ENCODE data around the gene RELL2. TPM values are rescaled to one million over a fixed set of nuclear protein-coding genes. Genes with fewer than 3 reads are reported as not detected.

RELL2 gene
- total and polyA plus RNA-seq, 4 experiments from 2014 or later, result 3.0 to 21.3 (median 12.9) TPM

DNA sequence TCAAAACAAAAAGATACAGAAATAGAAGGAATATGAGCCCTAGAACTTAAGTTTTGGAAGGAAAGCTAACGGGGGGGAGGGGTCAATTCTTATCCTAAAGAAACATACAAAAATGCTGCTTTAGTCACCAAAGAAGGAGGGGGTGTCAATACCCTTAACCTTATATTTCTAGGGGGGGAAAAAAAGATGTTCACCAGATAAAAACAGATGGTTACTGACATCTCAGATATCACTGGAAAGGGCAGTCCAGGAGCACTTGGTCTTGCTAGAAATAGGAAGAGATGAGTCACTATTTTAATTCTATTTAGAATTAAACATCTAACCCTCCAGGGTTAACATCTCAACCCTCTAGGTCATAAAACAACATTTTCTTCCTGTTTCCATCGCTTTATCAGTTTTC, 19.7 kb upstream of the RELL2 start:
- intact Hi-C loops (cut with micrococcal nuclease), result loop anchor here (5.0 kb wide), 1 partner anchor 35 kb away; no protein-coding TSS in a partner anchor
- peaks cover 53% of the 10 kb centered on the region for H3K4me1 ChIP-seq (ENCODE audit: insufficient read depth, low read length)
- no peaks in the 10 kb centered on the region for H3K9me3 ChIP-seq (ENCODE audit: control insufficient read depth in 1 of 2, low read length in 2 of 2)
- peaks cover 0 to 2% (median 0%) of the 10 kb centered on the region in 8 donors for H3K9me3 Mint-ChIP-seq
- H3K36me3 Mint-ChIP-seq, result peaks cover 16 to 50% of the 10 kb centered on the region in 2 donors
- peaks cover 40 to 69% (median 54%) of the 10 kb centered on the region in 4 donors for H3K4me1 Mint-ChIP-seq
- no peaks in the 10 kb centered on the region for H3K27me3 ChIP-seq (ENCODE audit: insufficient read depth, low read length)
- H3K4me3 Mint-ChIP-seq, result peak overlapping the region; percentile 94 to 100 (median 98)
- H3K36me3 ChIP-seq (ENCODE audit: insufficient read depth, low read length), result peaks cover 4% of the 10 kb centered on the region
- POLR2A ChIA-PET (ENCODE audit: partially characterized antibody), result interaction anchor here (0.6 to 13.2 kb wide), 9 partner anchors 14 to 1069 kb away, joined by 3 to 314 read pairs (median 7); partner anchors contain the start of genes EIF4EBP3, FCHSD1, HDAC3 and RELL2
- peak overlapping the region; percentile 93 to 99 (median 98) for H3K27ac Mint-ChIP-seq
- peak overlapping the region; percentile 86 for H3K27ac ChIP-seq (ENCODE audit: low read depth, low read length)
- CTCF ChIA-PET (ENCODE audit: partially characterized antibody), result interaction anchor here (1.7 to 28.3 kb wide), 7 partner anchors 12 to 353 kb away, joined by 7 to 712 read pairs (median 56); partner anchors contain the start of genes HDAC3, RELL2 and RNF14
- H3K27me3 Mint-ChIP-seq, result no peaks in the 10 kb centered on the region
- peak overlapping the region; percentile 33 to 86 for H3K4me3 ChIP-seq (ENCODE audit: low read length in 2 of 2)
- DNase-seq, result no peak

DNA sequence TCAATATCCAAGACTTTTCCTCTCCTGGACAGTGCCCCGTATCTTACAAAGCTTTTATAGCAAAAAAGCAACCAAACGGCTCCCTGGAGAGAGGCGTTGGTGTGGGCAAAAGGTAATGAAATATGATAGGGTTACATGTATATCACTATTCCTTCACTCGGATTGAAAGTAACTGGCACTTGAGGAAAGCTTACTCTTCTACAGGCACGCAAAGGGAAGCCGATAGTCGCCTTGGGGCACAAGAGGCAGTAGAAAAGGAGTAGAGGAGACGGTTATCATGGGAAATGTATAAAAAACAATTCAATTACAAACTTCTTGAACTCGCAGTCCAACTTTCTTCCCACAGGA, 19.1 kb upstream of the RELL2 start:
- H3K27ac Mint-ChIP-seq, result peak overlapping the region; percentile 93 to 99 (median 98)
- peak overlapping the region; percentile 86 for H3K27ac ChIP-seq (ENCODE audit: low read depth, low read length)
- peak overlapping the region; percentile 86 to 95 for H3K4me3 ChIP-seq (ENCODE audit: low read length in 2 of 2)
- H3K4me3 Mint-ChIP-seq, result peak overlapping the region; percentile 94 to 100 (median 98)
- H3K36me3 Mint-ChIP-seq, result peaks cover 13 to 50% of the 10 kb centered on the region in 2 donors
- intact Hi-C loops (cut with micrococcal nuclease), result loop anchor here (2.0 to 5.0 kb wide), 2 partner anchors 35 to 297 kb away; partner anchors contain the start of gene TAF7
- no peak for DNase-seq
- POLR2A ChIA-PET (ENCODE audit: partially characterized antibody), result interaction anchor here (0.8 to 13.2 kb wide), 8 partner anchors 15 to 1070 kb away, joined by 3 to 314 read pairs (median 8); partner anchors contain the start of genes EIF4EBP3, FCHSD1, HDAC3 and RELL2
- CTCF ChIA-PET (ENCODE audit: partially characterized antibody), result interaction anchor here (1.7 to 28.3 kb wide), 7 partner anchors 13 to 352 kb away, joined by 7 to 712 read pairs (median 56); partner anchors contain the start of genes HDAC3, RELL2 and RNF14
- no peaks in the 10 kb centered on the region for H3K27me3 ChIP-seq (ENCODE audit: insufficient read depth, low read length)
- H3K4me1 Mint-ChIP-seq, result peaks cover 36 to 64% (median 49%) of the 10 kb centered on the region in 4 donors
- H3K9me3 ChIP-seq (ENCODE audit: control insufficient read depth in 1 of 2, low read length in 2 of 2), result no peaks in the 10 kb centered on the region
- H3K27me3 Mint-ChIP-seq, result no peaks in the 10 kb centered on the region
- H3K4me1 ChIP-seq (ENCODE audit: insufficient read depth, low read length), result peaks cover 48% of the 10 kb centered on the region
- H3K36me3 ChIP-seq (ENCODE audit: insufficient read depth, low read length), result peaks cover 4% of the 10 kb centered on the region
- H3K9me3 Mint-ChIP-seq, result peaks cover 0 to 2% (median 0%) of the 10 kb centered on the region in 8 donors

DNA sequence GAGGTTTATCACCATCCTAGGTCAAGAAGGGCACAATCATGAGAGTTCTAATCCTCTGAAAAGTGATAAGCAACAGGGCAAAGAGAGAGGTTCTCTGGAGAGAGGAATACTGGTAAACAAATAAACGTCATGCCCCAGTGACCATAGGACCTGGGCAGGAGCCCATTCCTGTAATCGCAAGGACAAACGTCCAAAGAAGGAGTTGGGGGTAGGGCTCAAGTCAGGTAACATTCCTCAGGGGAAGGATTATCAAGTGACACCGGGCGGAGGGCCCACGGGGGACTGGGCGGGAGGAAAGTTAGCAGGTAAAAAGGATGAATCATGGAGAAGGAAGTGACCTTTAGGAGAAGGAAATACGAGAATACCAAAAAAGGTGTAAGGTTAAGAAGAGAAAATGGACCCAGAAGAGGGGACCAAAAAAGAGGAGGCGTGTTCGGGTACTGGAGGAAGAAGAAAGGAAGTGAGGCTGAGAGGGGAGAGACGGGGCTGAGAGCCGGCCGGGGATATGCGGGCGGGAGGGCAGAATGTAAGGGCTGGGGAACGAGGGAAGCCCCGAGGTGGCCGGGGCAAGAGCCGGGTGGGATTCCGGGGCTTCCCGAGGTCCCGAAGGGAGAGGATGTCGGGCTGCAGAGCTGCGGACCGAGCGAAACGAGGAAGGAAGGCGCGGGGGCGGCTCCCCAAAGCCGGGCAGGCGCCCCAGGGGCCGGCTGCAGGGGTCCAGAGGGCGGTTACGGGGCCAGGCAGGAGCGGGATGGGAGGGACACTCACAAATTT, 18.6 kb upstream of the RELL2 start:
- Mint-ChIP-seq H3K9me3 (peaks cover 0 to 2% (median 0%) of the 10 kb centered on the region in 8 donors), H3K27me3 (no peaks in the 10 kb centered on the region), H3K27ac (peak overlapping the region; percentile 93 to 99 (median 98)), H3K4me3 (peak overlapping the region; percentile 94 to 100 (median 98)), H3K36me3 (peaks cover 17 to 48% of the 10 kb centered on the region in 2 donors), H3K4me1 (peaks cover 33 to 61% (median 47%) of the 10 kb centered on the region in 4 donors)
- intact Hi-C loops (cut with micrococcal nuclease), result loop anchor here (2.0 to 5.0 kb wide), 2 partner anchors 36 to 297 kb away; partner anchors contain the start of gene TAF7
- H3K27ac ChIP-seq (ENCODE audit: low read depth, low read length), result peak overlapping the region; percentile 86
- H3K36me3 ChIP-seq (ENCODE audit: insufficient read depth, low read length), result peaks cover 4% of the 10 kb centered on the region
- peaks cover 46% of the 10 kb centered on the region for H3K4me1 ChIP-seq (ENCODE audit: insufficient read depth, low read length)
- peak; percentile 55 to 70 (median 61) for DNase-seq
- ChIA-PET CTCF (ENCODE audit: partially characterized antibody) (interaction anchor here (0.6 to 28.3 kb wide), 15 partner anchors 13 to 352 kb away, joined by 3 to 712 read pairs (median 9); partner anchors contain the start of genes FCHSD1, HDAC3, PCDHGA1 and RELL2), POLR2A (ENCODE audit: partially characterized antibody) (interaction anchor here (0.6 to 13.2 kb wide), 17 partner anchors 13 to 485 kb away, joined by 3 to 314 read pairs (median 6); partner anchors contain the start of genes FCHSD1, HDAC3, RELL2 and RNF14)
- no peaks in the 10 kb centered on the region for H3K9me3 ChIP-seq (ENCODE audit: control insufficient read depth in 1 of 2, low read length in 2 of 2)
- H3K27me3 ChIP-seq (ENCODE audit: insufficient read depth, low read length), result no peaks in the 10 kb centered on the region
- H3K4me3 ChIP-seq (ENCODE audit: low read length in 2 of 2), result peak overlapping the region; percentile 86 to 95

DNA sequence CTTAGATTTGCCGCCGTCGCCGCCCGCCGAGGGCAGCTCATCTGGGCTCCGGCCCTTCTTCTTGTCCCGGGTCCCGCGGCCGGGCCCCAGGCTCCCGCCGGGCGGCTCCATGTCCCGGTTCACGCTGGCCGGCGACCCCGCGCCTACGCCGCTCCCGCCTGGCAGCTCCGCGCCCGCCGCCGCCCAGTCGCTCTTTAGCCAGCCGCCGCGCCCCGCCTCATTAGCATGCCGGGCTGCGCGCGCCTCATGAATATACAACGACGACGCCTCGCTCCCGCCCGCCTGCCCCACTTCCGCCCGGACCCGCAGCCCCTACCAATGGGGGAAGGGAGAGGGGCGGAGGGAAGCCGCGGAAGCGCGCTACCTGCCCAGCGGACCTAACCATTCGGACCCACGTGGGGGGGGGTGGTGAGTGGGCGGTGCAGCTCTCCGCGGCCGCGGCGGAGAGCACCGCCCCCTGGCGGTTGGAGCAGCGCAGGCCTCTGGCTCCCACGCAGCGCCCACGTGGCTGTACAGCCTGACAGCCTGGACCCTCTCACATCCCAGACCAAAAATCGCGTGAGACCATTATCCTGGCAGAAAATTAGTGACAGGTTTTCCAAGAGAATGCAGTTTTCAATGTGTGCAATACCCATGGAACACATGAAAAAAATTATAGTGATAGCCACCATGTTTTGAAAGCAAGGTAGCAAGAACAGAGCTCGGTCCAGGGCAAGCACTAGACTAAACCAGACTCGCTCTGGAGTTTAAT, 17.8 kb upstream of the RELL2 start, which contains the start of gene DIAPH1:
Gene DIAPH1, minus strand, starts transcription at position 197 of the 751 bp plus-strand sequence. Its CDS starts 86 bp downstream, at position 111.
- H3K9me3 ChIP-seq (ENCODE audit: control insufficient read depth in 1 of 2, low read length in 2 of 2), result no peaks in the 10 kb centered on the region
- CTCF ChIA-PET (ENCODE audit: partially characterized antibody), result interaction anchor here (0.6 to 28.3 kb wide), 22 partner anchors 8 to 351 kb away, joined by 3 to 712 read pairs (median 4); partner anchors contain the start of genes FCHSD1, HDAC3, PCDHGA1 and RELL2
- POLR2A ChIA-PET (ENCODE audit: partially characterized antibody), result interaction anchor here (0.6 to 13.2 kb wide), 16 partner anchors 12 to 485 kb away, joined by 3 to 314 read pairs (median 6); partner anchors contain the start of genes FCHSD1, HDAC3, RELL2 and RNF14
- H3K4me3 Mint-ChIP-seq, result peak within 1 kb of the TSS; percentile 94 to 100 (median 98)
- intact Hi-C loops (cut with micrococcal nuclease), result loop anchor here (1.0 to 5.0 kb wide), 5 partner anchors 14 to 298 kb away; partner anchors contain the start of genes HDAC3, RELL2 and TAF7
- peak within 1 kb of the TSS; percentile 93 to 99 (median 98) for H3K27ac Mint-ChIP-seq
- H3K9me3 Mint-ChIP-seq, result peaks cover 0 to 2% (median 0%) of the 10 kb centered on the region in 8 donors
- peak; percentile 96 to 98 (median 97) for DNase-seq
- no peaks in the 10 kb centered on the region for H3K27me3 Mint-ChIP-seq
- H3K4me1 Mint-ChIP-seq, result peaks cover 33 to 57% (median 44%) of the 10 kb centered on the region in 4 donors
- H3K27ac ChIP-seq (ENCODE audit: low read depth, low read length), result peak within 1 kb of the TSS; percentile 86
- H3K36me3 Mint-ChIP-seq, result peaks cover 20 to 52% of the 10 kb centered on the region in 2 donors
- H3K4me1 ChIP-seq (ENCODE audit: insufficient read depth, low read length), result peaks cover 45% of the 10 kb centered on the region
- peaks cover 4% of the 10 kb centered on the region for H3K36me3 ChIP-seq (ENCODE audit: insufficient read depth, low read length)
- no peaks in the 10 kb centered on the region for H3K27me3 ChIP-seq (ENCODE audit: insufficient read depth, low read length)
- peak within 1 kb of the TSS; percentile 86 to 95 for H3K4me3 ChIP-seq (ENCODE audit: low read length in 2 of 2)

DNA sequence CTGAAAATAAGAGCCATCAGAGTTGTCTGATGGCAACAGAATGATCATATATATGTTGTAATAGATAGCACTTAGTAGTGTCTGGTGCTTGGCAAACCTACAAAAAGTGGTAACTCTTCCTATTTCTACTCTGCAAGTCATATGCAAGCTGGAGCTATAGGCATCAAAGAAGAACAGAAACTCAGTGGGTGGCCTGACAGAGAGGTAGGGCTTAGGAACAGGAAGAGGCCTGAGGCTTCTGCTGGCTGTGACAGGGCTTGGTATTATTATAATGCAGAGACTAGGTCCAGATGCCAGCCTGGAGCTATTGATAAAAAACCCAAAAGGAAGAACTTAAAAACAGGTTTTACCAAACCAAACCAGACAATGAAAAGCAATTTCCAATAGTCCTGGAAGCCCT, 13.6 kb upstream of the RELL2 start:
- DNase-seq, result no peak
- H3K27me3 Mint-ChIP-seq, result no peaks in the 10 kb centered on the region

DNA sequence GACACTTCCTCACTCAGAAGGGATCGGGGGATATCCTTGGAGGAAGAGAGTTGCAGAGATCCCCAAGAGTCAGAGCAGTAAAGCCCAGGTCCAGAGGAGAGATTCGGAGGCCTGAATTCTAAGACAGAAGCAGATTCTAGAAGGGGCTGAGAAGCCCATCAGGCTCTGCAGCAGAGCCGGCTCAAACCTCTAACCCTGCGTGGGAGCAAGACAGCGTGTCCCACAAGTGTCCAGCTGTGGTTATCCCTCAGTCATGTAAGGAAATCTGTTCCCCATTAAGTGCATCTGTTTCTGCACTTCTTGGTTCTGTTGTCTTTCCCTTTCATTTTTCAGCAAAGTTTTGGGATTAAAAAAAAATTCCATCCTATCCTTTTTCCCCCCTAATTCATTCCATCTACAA, 13.2 kb upstream of the RELL2 start:
- H3K27ac ChIP-seq (ENCODE audit: low read depth, low read length), result no peak overlapping the region
- H3K9me3 Mint-ChIP-seq, result no peaks in the 10 kb centered on the region
- H3K36me3 ChIP-seq (ENCODE audit: insufficient read depth, low read length), result peaks cover 25% of the 10 kb centered on the region

More for the DNA sequence above, 13.6 kb upstream of the RELL2 start:
- peaks cover 15% of the 10 kb centered on the region for H3K4me1 ChIP-seq (ENCODE audit: insufficient read depth, low read length)
- H3K9me3 ChIP-seq (ENCODE audit: control insufficient read depth in 1 of 2, low read length in 2 of 2), result no peaks in the 10 kb centered on the region
- POLR2A ChIA-PET (ENCODE audit: partially characterized antibody), result interaction anchor here (1.8 to 13.2 kb wide), 3 partner anchors 13 to 31 kb away, joined by 4 to 159 read pairs (median 5); partner anchors contain the start of genes HDAC3 and RELL2
- Mint-ChIP-seq H3K27ac (peak overlapping the region in 6 of 7 donors; percentile 53 to 89 (median 71)), H3K9me3 (no peaks in the 10 kb centered on the region), H3K4me1 (peaks cover 11 to 19% (median 18%) of the 10 kb centered on the region in 4 donors), H3K4me3 (peak overlapping the region in 1 of 8 donors; percentile 54), H3K36me3 (peaks cover 45 to 65% of the 10 kb centered on the region in 2 donors)
- H3K27ac ChIP-seq (ENCODE audit: low read depth, low read length), result no peak overlapping the region
- intact Hi-C loops (cut with micrococcal nuclease), result no loop called here
- H3K36me3 ChIP-seq (ENCODE audit: insufficient read depth, low read length), result peaks cover 22% of the 10 kb centered on the region
- CTCF ChIA-PET (ENCODE audit: partially characterized antibody), result interaction anchor here (0.8 to 28.3 kb wide), 6 partner anchors 8 to 59 kb away, joined by 3 to 712 read pairs (median 86); partner anchors contain the start of genes HDAC3 and RELL2
- H3K4me3 ChIP-seq (ENCODE audit: low read length in 2 of 2), result no peak overlapping the region
- H3K27me3 ChIP-seq (ENCODE audit: insufficient read depth, low read length), result no peaks in the 10 kb centered on the region

More for the DNA sequence above, 13.2 kb upstream of the RELL2 start:
- Mint-ChIP-seq H3K27ac (peak overlapping the region in 5 of 7 donors; percentile 53 to 89 (median 65)), H3K4me3 (peak overlapping the region in 1 of 8 donors; percentile 54), H3K36me3 (peaks cover 49 to 67% of the 10 kb centered on the region in 2 donors), H3K4me1 (peaks cover 11 to 19% (median 18%) of the 10 kb centered on the region in 4 donors), H3K27me3 (no peaks in the 10 kb centered on the region)
- CTCF ChIA-PET (ENCODE audit: partially characterized antibody), result interaction anchor here (0.7 to 28.3 kb wide), 7 partner anchors 9 to 336 kb away, joined by 3 to 712 read pairs (median 5); partner anchors contain the start of genes HDAC3 and RELL2
- intact Hi-C loops (cut with micrococcal nuclease), result no loop called here
- POLR2A ChIA-PET (ENCODE audit: partially characterized antibody), result interaction anchor here (0.8 to 13.2 kb wide), 3 partner anchors 13 to 30 kb away, joined by 3 to 159 read pairs (median 3); partner anchors contain the start of genes HDAC3 and RELL2
- Histone ChIP-seq H3K4me3 (ENCODE audit: low read length in 2 of 2) (no peak overlapping the region), H3K27me3 (ENCODE audit: insufficient read depth, low read length) (no peaks in the 10 kb centered on the region), H3K9me3 (ENCODE audit: control insufficient read depth in 1 of 2, low read length in 2 of 2) (no peaks in the 10 kb centered on the region), H3K4me1 (ENCODE audit: insufficient read depth, low read length) (peaks cover 15% of the 10 kb centered on the region)
- no peak for DNase-seq
